Activated CD4-positive, alpha-beta T cell treated with anti-CD3 and anti-CD28 coated beads, Interleukin-2, amount 50 U/mL, for 48 hours (primary cell): ENCODE measurements around the gene TPCN2.

ENCODE experiments used
- DNase-seq, 2 experiments: peaks; one replicate each; pipeline ENCODE4 v3.0.0-alpha.2; 2020

Gene TPCN2

DNA sequence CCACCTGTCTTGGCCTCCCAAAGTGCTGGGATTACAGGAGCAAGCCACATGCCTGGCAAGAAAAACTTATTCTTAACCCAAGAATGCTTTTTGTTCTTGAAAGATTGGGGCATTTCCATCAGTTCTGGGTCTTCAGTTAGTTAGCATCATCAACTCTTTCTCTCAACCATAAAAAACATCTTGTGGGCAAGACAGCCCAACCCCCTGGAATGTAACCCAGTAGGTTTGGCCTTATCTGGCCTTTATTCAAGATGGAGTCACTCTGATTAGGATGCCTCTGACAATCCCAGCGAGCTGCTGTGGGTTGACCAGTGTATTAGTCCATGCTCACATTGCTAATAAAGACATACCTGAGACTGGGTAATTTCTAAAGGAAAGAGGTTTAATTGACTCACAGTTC is 9.2 kb upstream of the TPCN2 start:
- DNase-seq = no peak

DNA sequence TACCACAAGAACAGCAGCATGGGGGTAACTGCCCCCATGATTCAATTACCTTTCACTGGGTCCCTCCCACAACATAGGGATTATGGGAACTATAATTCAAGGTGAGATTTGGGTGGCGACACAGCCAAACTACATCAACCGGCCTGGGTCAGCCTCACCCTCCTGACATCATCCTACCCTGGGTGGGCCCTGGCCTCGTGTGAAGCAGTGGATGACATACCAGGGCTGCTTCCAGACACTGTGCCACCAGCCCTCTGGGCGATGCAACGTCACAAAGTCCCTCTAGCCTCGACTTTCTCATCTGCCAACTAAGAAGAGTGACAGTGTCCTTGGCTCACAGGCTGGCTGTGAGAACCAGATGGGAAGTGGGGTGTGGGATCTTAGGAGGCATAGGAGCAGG is 8.7 kb upstream of the TPCN2 start:
- no peak for DNase-seq

DNA sequence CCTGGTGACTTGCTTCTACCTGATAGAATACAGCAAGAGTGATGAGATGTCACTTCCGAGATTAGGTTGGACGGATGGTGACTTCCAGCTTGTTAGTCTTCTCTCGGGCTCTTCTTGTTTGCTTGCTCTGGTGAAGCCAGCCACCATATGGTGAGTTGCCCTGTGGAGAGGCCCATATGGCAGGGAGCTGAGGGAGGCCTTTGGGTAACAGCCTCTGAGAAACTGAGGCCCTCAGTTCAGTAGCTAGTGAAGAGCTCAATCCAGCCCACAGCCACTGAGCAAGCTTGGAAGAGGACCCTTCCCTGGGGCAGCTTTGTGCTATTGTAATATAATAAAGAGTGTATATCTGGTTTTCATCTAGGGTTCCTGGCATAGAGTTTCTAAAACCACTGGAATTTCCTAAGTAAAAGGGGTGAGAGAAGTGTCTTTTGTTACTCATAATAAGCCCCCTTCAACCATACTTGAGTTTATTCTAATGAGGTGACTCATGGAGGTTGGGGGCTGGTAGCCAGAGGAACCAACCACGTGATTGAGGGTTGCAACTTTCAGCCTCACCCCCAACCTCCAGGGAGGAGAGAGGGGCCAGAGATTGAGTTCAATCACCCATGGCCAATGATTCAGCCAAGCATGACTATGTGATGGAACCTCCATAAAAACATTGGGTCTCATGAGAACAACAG is 8.0 kb upstream of the TPCN2 start:
- peak; percentile 26 to 31 for DNase-seq

DNA sequence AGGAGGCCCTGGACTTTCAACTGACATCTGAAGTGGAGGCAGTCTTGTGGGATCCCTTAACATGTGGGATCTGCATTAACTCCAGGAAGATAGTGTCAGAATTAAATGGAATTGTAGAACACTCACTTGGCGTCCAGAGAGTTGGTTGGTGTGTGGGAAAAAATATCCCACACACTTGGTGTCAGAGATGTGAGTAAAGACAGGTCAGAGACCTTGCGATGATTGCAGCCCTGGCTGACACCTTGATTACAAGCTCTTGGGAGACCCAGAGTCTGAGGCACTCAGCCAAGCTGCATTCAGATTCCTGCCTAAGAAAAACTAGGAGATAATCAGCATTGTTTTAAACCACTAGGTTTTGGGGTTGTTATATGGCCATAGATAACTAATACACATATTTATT is 7.2 kb upstream of the TPCN2 start:
- DNase-seq = no peak

GRCh38 chr11:69044111-69045013 is 4.4 kb upstream of the TPCN2 start:
- peak; percentile 25 to 44 for DNase-seq

DNA sequence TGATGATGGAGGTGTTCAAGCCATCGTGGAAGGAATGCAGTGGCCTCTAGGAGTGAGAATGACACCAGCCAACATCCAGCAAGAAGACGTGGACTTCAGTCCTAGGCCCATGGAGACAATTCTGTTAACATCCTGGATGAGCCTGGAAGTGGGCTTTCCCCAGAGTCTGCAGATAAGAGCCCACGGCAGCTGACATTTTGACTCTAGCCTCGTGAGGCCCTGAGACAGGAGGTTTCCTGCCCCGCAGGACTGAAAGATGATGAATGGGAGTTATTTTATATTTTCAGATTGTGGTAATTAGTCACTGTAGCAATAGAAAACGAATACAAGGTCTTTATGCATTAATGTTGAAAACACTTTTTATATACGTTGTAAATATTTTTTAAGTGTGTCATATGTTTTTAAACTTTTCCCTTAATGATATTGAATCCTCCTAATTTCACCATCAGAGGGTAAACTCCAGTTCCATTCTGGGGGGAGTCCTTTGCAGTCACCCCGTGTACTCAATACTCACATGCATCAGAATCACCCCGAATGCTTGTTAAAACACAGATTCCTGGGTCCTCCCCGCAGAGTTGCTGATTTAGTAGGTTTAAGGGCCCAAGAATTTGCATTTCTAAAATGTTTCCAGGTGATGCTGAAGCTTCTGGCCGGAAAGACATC is 570 bp upstream of the TPCN2 start:
- no peak for DNase-seq

- DNase-seq = peak; percentile 35 to 47
These were observed 747 bp downstream of the TPCN2 start for GRCh38 chr11:69049490-69049867.

DNA sequence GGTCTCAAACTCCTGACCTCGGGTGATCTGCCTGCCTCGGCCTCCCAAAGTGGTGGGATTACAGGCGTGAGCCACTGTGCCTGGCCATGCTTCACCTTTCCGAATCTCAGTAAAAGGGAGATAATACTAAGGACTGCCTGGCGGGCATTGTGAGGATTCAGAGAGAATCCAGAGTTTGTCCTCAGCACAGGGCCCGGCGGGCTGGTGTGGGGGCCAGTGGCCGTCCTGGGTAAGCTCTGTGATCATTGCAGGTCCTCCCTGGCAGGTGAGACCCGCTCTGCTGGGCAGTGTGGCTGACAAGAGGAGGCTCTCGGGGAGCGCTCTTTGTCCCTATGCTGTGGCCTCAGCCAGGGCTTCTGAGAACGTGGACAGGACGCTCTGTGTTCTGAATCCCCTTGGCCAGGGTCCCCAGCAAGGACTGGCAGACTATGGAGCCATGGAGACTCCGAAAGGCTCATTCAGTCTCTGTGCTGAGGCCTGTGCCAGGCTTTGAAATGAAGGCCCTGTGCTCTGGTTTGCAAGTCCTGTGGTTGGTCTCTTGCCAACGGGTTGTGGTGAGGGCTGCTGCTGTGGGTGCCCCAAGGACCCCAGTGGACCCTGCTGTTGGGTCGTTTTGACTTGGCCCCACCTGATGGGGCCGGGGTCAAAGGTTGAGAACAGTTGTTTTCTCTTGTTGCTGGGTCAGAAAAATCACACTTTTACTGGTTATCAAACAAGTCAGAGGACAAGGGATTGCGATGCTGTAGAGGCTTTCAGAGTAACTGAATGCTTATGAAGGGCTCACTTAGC is 2.1 kb downstream of the TPCN2 start:
- DNase-seq = no peak

GRCh38 chr11:69051381-69052342 is 2.9 kb downstream of the TPCN2 start:
- DNase-seq = no peak

DNA sequence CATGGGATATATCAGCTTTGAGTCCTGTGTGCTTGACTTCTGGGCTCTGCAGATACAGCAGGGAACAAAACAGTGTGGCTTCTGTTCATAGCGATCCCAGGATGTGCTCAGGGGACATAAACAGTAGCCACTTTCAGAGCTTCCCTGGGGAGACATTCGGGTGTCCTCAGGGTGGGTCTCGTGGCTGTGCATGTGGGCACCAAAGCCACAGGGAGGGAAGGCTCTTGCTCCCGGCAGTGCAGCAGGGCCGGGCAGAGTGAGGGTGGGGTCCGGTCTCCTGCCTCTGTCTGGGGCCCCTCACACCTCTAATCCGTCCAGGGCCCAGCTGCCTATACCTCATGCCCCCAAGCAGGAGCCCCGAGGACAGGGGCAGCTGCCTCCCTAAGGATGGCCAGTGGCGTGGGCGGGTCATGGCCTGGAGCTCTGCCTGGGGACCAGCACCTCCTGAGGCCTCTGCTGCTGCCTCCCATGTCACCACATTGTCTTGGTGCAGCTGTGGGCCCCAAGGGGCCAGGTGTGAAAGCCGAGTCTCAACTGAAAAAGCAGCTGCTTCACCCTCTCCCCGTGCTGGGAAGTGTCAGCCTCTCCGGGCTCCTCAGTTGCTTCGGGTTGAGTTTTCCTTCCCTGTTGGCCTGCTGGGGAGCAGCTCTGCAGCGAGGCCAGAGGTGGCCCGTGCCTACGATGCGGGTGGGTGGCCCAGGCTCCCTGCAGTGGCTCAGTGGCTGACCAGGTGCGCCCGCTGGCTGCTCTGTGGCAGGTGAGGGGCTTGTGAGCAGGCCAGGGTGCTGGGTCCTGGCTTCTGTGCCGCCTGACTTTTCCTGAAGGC is 3.8 kb downstream of the TPCN2 start:
- DNase-seq = no peak

DNA sequence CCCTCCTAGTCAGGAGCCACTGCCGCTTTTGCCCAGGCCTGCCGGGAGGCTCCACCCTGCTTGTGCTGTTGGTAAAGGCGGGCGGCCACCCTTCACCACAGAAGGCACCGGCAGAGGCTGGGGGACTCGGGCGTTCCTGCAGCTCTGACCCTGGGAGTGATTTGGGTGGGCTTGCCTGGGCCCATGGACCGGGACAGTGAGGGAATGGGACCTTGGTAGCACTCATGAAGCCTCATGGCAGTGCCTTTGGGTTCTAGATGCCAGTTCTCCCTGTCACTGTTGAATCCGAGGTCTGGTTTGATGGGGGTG is 4.4 kb downstream of the TPCN2 start:
- no peak for DNase-seq

DNA sequence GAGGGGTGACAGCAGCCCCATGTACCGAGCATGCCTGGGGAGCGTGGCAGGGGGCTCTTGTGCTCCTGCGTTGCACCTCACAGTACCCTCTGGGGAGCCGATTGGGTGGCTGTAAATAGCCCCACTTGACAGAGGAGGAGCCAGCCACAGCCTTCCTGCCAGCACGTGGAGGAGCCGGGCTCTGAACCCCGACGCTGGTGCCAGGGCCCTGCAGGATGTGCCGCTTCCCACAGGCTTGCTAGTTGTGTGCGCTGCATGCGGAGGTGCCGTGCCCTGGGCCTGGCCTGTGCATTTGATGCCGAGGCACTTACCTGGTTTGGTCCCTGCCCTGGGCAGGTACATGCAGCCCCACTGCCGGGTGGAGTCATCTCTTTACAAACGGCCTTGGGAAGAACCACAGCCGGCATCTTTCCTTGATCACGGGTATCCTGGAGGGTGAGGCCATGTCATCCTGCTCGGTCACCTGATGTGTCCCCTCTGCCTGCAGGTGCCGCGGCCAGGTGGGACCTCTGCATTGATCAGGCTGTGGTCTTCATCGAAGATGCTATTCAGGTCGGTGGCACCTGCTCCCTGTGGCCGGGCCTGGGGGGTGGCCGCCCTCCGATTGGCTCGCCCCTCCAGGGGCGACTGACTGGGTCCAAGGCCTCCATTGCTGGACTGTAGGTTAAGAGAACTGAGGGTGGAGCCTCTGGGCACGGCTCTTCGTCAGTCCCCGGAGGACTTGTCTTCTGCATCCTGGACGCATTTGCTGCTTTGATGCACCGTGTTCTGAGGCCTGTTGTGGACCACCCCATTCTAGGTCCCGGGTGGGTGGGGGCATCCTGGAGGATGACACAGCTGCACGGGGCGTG is 5.0 kb downstream of the TPCN2 start:
- DNase-seq = no peak

GRCh38 chr11:69054397-69055211 is 5.9 kb downstream of the TPCN2 start:
- no peak for DNase-seq

GRCh38 chr11:69055212-69055586 is 6.5 kb downstream of the TPCN2 start:
- no peak for DNase-seq

GRCh38 chr11:69055598-69056516 is 7.1 kb downstream of the TPCN2 start:
- DNase-seq = peak in 1 of 2 experiments; percentile 22

- no peak for DNase-seq
These were observed 8.5 kb downstream of the TPCN2 start for GRCh38 chr11:69057236-69057635.

GRCh38 chr11:69057801-69058200 is 9.1 kb downstream of the TPCN2 start:
- no peak for DNase-seq
